Fibroblast of pulmonary artery (primary cell): ENCODE data around the gene SERPINB12.

Experiments
- DNase-seq: peaks from one replicate; pipeline ENCODE4 v3.0.0-alpha.2; 2010; ENCODE audit warnings: low read depth
- H3K4me3 ChIP-seq: replicated peaks from 2 replicates; pipeline ENCODE4 v1.5.1; 2011; ENCODE audit warnings: low read depth, mild to moderate bottlenecking, control low read depth, low read length, moderate library complexity
- CTCF ChIP-seq: IDR thresholded peaks from 2 replicates; pipeline ENCODE4 v1.5.1; 2011; ENCODE audit warnings: mild to moderate bottlenecking, control low read depth, low read length, inconsistent platforms; ENCODE audit errors: missing control alignments

Gene SERPINB12

DNA sequence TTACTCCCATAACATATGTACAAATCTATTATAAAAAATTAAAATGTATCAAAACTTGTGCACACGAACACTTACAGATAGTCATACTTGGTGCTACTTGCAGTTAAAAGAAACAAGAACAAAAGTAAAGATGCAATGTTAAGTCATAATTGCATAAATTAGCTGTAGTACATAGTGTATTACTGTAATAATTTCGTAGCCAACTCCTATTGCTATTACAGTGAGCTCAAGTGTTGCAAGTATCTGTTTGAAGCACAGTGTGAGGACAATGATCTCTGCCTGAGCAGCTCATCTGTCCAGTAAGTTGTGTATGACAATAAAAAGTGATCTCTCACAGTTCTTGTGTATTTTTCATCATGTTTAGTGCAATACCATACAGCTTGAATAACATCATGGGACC is 37.4 kb downstream of the SERPINB12 start:
- DNase-seq: no peak
- no peak for TF ChIP-seq CTCF
- no peak overlapping the region for H3K4me3 ChIP-seq

DNA sequence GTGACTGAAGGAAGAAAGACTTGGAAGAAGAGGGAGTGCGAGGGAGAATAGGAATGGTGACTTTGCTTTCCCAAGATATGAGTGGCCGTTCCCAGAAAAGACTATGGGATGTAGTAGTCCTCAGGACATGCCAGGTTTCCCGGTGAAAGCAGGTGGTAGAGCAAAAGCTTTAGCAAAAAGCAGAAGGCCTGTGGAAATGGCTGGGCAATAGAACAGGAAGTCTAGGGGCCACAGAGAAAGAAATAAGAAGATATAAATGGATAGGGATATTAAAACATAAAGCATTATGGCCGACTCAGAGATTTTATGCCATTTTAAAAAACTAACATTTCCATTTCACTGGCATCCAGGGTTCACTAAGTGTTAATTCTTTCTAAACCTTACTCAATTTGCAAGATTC is 43.8 kb downstream of the SERPINB12 start:
- no peak for DNase-seq
- H3K4me3 ChIP-seq: no peak overlapping the region
- TF ChIP-seq CTCF: no peak

GRCh38 chr18:63586431-63586830 is 44.3 kb downstream of the SERPINB12 start:
- no peak for TF ChIP-seq CTCF
- DNase-seq: no peak
- H3K4me3 ChIP-seq: no peak overlapping the region

GRCh38 chr18:63586966-63587365 is 44.8 kb downstream of the SERPINB12 start, which contains the start of gene SERPINB13:
TSS of gene SERPINB13 (plus strand) at chr18:63587343. CDS start at chr18:63588668, 1,325 bp downstream.
- TF ChIP-seq CTCF: no peak
- no peak within 1 kb of the TSS for H3K4me3 ChIP-seq
- DNase-seq: no peak

- DNase-seq: no peak
- no peak for TF ChIP-seq CTCF
- no peak overlapping the region for H3K4me3 ChIP-seq
Observed at GRCh38 chr18:63588909-63589308, 46.7 kb downstream of the SERPINB12 start.

- TF ChIP-seq CTCF: no peak
- DNase-seq: no peak
- H3K4me3 ChIP-seq: no peak overlapping the region
Observed at GRCh38 chr18:63590373-63590772, 48.2 kb downstream of the SERPINB12 start.

DNA sequence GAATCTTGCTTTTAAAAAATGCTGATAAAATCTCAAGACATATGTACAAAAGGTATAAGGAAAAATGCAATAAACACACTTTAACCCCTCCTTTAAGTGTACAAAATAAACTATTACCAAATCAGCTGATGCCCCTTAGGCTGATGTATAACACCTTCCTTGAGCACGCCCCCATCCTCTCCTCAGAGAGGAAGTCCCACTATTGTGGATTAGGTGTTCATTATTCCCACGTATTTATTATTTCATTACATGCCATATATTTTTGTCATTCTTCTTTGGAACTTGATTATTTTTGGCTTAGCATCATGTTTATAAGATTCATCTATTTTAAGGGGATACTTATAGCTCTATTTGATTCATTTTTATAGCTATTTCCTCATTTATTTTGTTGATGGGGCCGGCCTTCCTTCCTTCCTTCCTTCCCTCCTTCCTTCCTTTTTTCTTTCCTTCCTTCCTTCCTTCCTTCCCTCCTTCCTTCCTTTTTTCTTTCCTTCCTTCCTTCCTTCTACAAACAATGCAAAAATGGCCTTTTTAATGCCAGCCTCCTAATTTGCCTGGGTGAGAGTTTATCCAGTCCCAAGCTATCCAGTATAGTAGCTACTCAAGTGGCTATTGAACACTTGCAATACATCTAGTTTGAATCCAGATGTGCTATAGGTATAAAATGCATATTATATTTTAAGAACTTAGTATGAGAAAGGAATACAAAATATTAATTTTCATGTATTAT is 49.0 kb downstream of the SERPINB12 start:
- H3K4me3 ChIP-seq: no peak overlapping the region
- no peak for DNase-seq
- TF ChIP-seq CTCF: no peak
